Subcutaneous abdominal adipose tissue (tissue), 5 donors: Measurements from ENCODE around the gene CDCA7L.
A peak's percentile ranks its signal among the peaks of the same experiment; 100 is the strongest.

ENCODE experiments used
- H3K27ac ChIP-seq: one replicate; pipeline ENCODE4 v1.7.0; 2013; ENCODE audit warnings: low read depth, mild to moderate bottlenecking, inconsistent platforms, low read length, moderate library complexity
- H3K27me3 ChIP-seq, 5 donors: one replicate each; pipeline ENCODE4 v1.7.0; 2013; ENCODE audit warnings: low read length in 5 of 5, inconsistent platforms in 1 of 5; ENCODE audit not compliant: control insufficient read depth in 5 of 5, insufficient read depth in 4 of 5
- H3K36me3 ChIP-seq, 5 donors: one replicate each; pipeline ENCODE4 v1.7.0; 2013; ENCODE audit warnings: low read length in 5 of 5; ENCODE audit not compliant: control insufficient read depth in 5 of 5, insufficient read depth in 5 of 5
- H3K4me1 ChIP-seq, 5 donors: one replicate each; pipeline ENCODE4 v1.7.0; 2013; ENCODE audit warnings: low read length in 5 of 5, mild to moderate bottlenecking in 3 of 5, moderate library complexity in 1 of 5; ENCODE audit not compliant: control insufficient read depth in 5 of 5, insufficient read depth in 5 of 5
- H3K4me3 ChIP-seq, 5 donors: one replicate each; pipeline ENCODE4 v1.7.0; 2013; ENCODE audit warnings: low read length in 5 of 5, low read depth in 1 of 5
- H3K9ac ChIP-seq, 5 donors: one replicate each; pipeline ENCODE4 v1.7.0; 2013; ENCODE audit warnings: low read length in 5 of 5, mild to moderate bottlenecking in 4 of 5, moderate library complexity in 3 of 5
- H3K9me3 ChIP-seq, 5 donors: one replicate each; pipeline ENCODE4 v1.7.0; 2013; ENCODE audit warnings: low read length in 5 of 5; ENCODE audit not compliant: control insufficient read depth in 5 of 5
- donor health status: healthy.
- donor health status: healthy.
- donor health status: healthy.
- donor health status: healthy.
- donor health status: healthy.

CDCA7L gene

GRCh38 chr7:21945454-21946221, at the start of gene CDCA7L:
CDCA7L (minus strand) TSS chr7:21945899; CDS start chr7:21945804, 95 bp downstream.
- no peaks in the 10 kb centered on the region for H3K36me3 ChIP-seq
- peak within 1 kb of the TSS; percentile 19 for H3K27ac ChIP-seq
- H3K9ac ChIP-seq: peak within 1 kb of the TSS in 4 of 5 donors; percentile 22 to 69 (median 56)
- H3K4me1 ChIP-seq: peaks cover 0 to 35% (median 22%) of the 10 kb centered on the region in 5 donors
- no peaks in the 10 kb centered on the region for H3K9me3 ChIP-seq
- H3K4me3 ChIP-seq: peak within 1 kb of the TSS; percentile 69 to 88 (median 73)
- no peaks in the 10 kb centered on the region for H3K27me3 ChIP-seq

GRCh38 chr7:21986096-21986495, 40.4 kb upstream of the CDCA7L start:
- no peaks in the 10 kb centered on the region for H3K4me1 ChIP-seq
- no peaks in the 10 kb centered on the region for H3K36me3 ChIP-seq
- H3K9ac ChIP-seq: no peak overlapping the region
- no peaks in the 10 kb centered on the region for H3K27me3 ChIP-seq
- no peak overlapping the region for H3K4me3 ChIP-seq
- H3K9me3 ChIP-seq: peaks cover 0 to 2% (median 0%) of the 10 kb centered on the region in 5 donors
- H3K27ac ChIP-seq: no peak overlapping the region

GRCh38 chr7:21984042-21984441, 38.3 kb upstream of the CDCA7L start:
- H3K9ac ChIP-seq: no peak overlapping the region
- peaks cover 0 to 2% (median 0%) of the 10 kb centered on the region in 5 donors for H3K9me3 ChIP-seq
- H3K36me3 ChIP-seq: no peaks in the 10 kb centered on the region
- H3K4me1 ChIP-seq: no peaks in the 10 kb centered on the region
- no peak overlapping the region for H3K4me3 ChIP-seq
- no peak overlapping the region for H3K27ac ChIP-seq
- no peaks in the 10 kb centered on the region for H3K27me3 ChIP-seq

GRCh38 chr7:21983056-21983455, 37.4 kb upstream of the CDCA7L start:
- no peak overlapping the region for H3K27ac ChIP-seq
- no peaks in the 10 kb centered on the region for H3K36me3 ChIP-seq
- H3K9me3 ChIP-seq: no peaks in the 10 kb centered on the region
- no peaks in the 10 kb centered on the region for H3K27me3 ChIP-seq
- H3K4me3 ChIP-seq: no peak overlapping the region
- no peak overlapping the region for H3K9ac ChIP-seq
- H3K4me1 ChIP-seq: no peaks in the 10 kb centered on the region

GRCh38 chr7:21981524-21981923, 35.8 kb upstream of the CDCA7L start:
- H3K36me3 ChIP-seq: no peaks in the 10 kb centered on the region
- no peak overlapping the region for H3K4me3 ChIP-seq
- no peaks in the 10 kb centered on the region for H3K4me1 ChIP-seq
- H3K27me3 ChIP-seq: no peaks in the 10 kb centered on the region
- no peak overlapping the region for H3K27ac ChIP-seq
- H3K9me3 ChIP-seq: no peaks in the 10 kb centered on the region
- H3K9ac ChIP-seq: no peak overlapping the region

- no peaks in the 10 kb centered on the region for H3K4me1 ChIP-seq
- H3K9ac ChIP-seq: no peak overlapping the region
- no peak overlapping the region for H3K27ac ChIP-seq
Measured at GRCh38 chr7:21980926-21981500, 35.3 kb upstream of the CDCA7L start.

GRCh38 chr7:21972397-21972784, 26.7 kb upstream of the CDCA7L start:
- Histone ChIP-seq H3K4me1 (no peaks in the 10 kb centered on the region), H3K27ac (no peak overlapping the region)

More at GRCh38 chr7:21980926-21981500, 35.3 kb upstream of the CDCA7L start:
- no peaks in the 10 kb centered on the region for H3K27me3 ChIP-seq
- no peaks in the 10 kb centered on the region for H3K36me3 ChIP-seq
- H3K4me3 ChIP-seq: no peak overlapping the region
- H3K9me3 ChIP-seq: no peaks in the 10 kb centered on the region

GRCh38 chr7:21971780-21972396, 26.2 kb upstream of the CDCA7L start:
- no peak overlapping the region for H3K4me3 ChIP-seq
- H3K36me3 ChIP-seq: no peaks in the 10 kb centered on the region
- no peaks in the 10 kb centered on the region for H3K9me3 ChIP-seq
- H3K9ac ChIP-seq: no peak overlapping the region
- H3K4me1 ChIP-seq: no peaks in the 10 kb centered on the region
- H3K27me3 ChIP-seq: peaks cover 0 to 4% (median 0%) of the 10 kb centered on the region in 5 donors
- no peak overlapping the region for H3K27ac ChIP-seq

More at GRCh38 chr7:21972397-21972784, 26.7 kb upstream of the CDCA7L start:
- H3K36me3 ChIP-seq: no peaks in the 10 kb centered on the region
- H3K9ac ChIP-seq: no peak overlapping the region
- H3K27me3 ChIP-seq: peaks cover 0 to 4% (median 0%) of the 10 kb centered on the region in 5 donors
- no peak overlapping the region for H3K4me3 ChIP-seq
- H3K9me3 ChIP-seq: no peaks in the 10 kb centered on the region

- Histone ChIP-seq H3K27me3 (peaks cover 0 to 4% (median 0%) of the 10 kb centered on the region in 5 donors), H3K9me3 (no peaks in the 10 kb centered on the region), H3K36me3 (no peaks in the 10 kb centered on the region), H3K4me1 (no peaks in the 10 kb centered on the region), H3K4me3 (no peak overlapping the region), H3K9ac (no peak overlapping the region), H3K27ac (no peak overlapping the region)
Measured at GRCh38 chr7:21969822-21970221, 24.1 kb upstream of the CDCA7L start.

- Histone ChIP-seq H3K9me3 (no peaks in the 10 kb centered on the region), H3K27me3 (peaks cover 0 to 4% (median 0%) of the 10 kb centered on the region in 5 donors), H3K36me3 (no peaks in the 10 kb centered on the region), H3K4me1 (no peaks in the 10 kb centered on the region), H3K27ac (no peak overlapping the region), H3K9ac (no peak overlapping the region), H3K4me3 (no peak overlapping the region)
Measured at GRCh38 chr7:21967598-21968003, 21.9 kb upstream of the CDCA7L start.
